ENCODE results near the gene OCRL.

OCRL gene

DNA sequence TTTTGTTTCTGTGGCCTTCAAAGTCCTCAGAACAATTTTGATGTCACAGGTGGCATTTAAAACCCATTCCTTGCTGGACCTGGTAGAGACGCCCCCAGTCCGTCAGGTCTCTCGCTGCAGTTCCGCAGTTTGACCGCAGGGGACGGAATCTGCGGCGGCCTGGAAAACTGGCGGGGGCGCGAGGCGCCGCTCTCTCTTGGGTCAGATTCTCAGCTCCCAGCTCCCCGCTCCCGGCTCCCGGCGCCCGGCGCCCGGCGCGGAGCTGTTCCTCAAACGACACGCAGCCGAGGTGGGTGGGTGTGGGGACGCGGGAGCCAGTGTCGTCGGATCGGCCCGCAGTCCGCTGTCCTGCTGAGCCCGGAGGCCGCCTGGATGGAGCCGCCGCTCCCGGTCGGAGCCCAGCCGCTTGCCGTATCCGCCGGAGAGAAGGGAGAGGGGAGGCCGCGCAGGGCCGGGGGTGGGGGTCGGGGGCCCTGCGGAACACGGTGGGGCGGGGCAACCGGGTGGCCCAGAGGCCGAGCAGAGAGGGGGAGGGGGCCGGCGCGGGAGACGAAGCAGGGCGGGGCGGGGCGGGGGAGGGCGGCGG lies at the start of gene OCRL:
OCRL (plus strand) TSS at position 192 of the 586 bp plus-strand sequence; CDS start at position 373, 181 bp downstream.
- peak; percentile 46 for DNase-seq

DNA sequence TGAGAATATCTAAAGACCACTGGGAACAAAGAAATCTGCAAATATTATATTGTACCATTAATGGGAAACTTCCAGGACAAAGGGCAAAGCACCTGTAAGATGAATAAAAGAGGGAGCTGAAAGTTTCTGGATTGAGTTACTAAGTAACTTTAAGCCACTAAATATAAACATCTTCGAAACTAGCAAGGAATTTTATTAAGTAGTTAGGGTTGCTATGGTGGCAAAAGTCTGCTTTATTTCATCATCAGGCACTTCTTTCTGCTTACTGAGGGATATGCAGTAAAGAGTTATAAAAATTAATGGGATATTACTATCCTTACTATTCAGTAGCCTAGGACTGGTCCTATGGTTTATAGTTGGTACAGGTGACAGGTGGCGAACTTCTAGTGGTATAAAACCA lies 49.7 kb upstream of the OCRL start:
- DNase-seq: no peak

GRCh38 chrX:129493643-129494042 lies 46.4 kb upstream of the OCRL start:
- no peak for DNase-seq

DNA sequence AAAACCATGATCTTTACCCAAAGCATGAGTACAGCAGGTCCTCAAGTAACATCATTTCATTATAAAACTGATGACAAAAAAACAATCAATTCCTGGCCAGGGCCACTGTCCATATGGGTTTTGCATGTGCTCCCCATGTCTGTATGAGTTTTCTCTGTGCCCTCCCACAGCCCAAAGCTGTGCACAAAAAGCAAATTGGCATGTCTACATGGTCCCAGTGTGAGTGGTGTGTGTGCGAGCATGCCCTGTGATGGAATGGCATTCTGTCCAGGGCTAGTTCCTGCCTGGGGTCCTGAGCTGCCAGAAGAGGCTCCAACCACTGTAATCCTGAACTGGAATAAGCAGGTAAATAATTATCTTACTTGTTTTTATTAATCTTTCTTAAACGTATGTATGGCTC lies 45.2 kb upstream of the OCRL start:
- DNase-seq: no peak

- no peak for DNase-seq
These were observed 44.2 kb upstream of the OCRL start for GRCh38 chrX:129495900-129496299.

- DNase-seq: no peak
These were observed 43.4 kb upstream of the OCRL start for GRCh38 chrX:129496625-129497024.

- DNase-seq: no peak
These were observed 42.8 kb upstream of the OCRL start for GRCh38 chrX:129497146-129497843.

DNA sequence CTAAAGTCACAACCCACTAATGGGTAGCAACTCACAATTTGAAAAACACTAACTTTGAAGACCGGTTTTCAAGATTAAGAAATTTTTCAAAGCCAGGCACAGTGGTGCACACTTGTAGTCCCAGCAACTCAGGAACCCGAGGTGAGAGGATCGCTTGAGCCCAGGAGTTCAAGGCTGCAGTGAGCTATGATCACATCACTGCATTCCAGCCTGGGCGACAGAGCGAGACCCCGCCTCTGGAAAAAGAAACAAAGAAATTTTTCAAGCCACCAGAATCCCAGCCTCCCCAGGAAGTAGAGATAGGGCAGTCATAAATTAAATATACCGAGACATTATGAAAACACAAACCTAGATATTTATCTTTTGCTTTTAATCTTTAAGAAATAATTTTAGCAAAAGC lies 29.7 kb upstream of the OCRL start:
- DNase-seq: no peak

DNA sequence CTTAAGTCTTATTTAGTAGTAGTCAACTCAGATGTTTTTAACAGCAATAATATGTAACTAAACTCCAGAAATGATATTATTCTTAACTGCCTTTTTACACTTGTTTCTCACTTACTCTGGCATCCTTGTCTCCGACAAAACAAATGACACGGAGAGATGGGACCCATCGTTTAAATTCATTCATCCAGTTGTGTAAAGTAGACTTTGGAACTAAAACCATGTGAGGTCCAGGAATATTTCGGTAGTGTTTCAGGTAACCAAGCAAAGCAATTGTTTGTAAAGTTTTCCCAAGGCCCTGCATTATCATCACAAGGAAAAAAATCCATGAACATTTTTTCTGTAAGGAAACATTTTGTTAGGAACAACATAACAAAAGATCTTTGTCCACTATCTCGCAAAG lies 28.4 kb upstream of the OCRL start:
- no peak for DNase-seq

DNA sequence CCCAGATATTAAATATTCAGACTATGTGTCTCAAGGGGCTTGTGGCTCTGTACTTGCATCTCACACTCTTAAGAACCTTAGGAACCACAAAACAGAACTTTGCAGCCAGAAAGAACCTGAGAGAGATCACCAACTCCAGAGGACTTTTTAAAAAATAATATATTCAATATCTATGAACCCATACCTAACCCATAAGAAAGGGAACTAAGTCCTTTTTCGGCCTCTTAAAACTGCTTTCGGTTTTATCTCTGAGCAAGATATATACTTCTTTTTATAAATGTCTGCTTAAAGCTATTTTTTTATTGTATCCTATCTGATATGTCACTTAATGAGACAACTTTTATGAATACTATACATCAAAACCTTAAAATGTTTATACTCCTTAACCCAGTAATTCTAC lies 27.6 kb upstream of the OCRL start:
- no peak for DNase-seq

GRCh38 chrX:129516402-129516801 lies 23.7 kb upstream of the OCRL start:
- no peak for DNase-seq

- DNase-seq: no peak
These were observed 19.9 kb upstream of the OCRL start for GRCh38 chrX:129520151-129520550.

DNA sequence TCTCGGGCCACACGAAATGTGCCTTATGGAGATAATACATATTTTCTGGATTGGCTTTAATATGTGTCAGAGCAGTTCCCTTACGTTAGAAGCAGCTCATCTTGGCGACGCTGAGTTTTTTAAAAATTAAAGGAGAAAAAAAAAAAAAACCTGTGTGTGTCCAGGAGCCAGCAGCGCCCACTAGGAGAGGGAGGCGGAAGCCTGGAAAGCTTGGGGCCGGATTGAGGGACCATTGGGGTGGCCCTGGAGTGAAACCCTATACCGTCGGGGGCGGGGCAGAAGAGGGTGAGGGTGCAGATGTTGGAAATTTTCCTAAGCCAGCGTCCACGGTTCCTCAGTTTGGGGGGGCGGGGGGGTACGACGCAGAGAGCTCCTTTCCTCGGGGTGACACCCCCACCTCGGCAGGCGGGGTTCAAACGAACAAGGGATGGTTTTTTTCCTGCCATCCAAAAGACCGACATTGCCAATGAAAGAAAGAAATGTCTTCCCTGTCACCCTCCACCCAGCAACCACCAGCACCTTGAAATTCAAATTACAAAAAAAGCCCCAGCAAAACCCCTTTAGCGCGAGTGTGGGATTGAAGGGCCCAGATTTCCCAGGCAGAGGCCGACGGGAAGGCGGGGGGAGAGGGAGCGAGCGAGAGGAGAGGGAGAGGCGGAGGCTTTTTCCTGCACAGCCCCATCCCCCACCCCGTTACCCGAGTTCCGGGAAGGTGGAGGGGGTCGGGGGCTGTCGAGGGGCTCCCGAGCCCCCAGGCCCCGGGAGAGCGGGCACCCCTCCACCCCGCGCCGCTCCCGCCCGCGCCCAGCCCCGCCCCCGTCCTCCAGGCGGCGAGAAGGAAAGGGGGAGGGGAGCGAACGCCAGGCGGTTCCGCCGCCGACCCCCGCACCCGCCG lies 17.6 kb upstream of the OCRL start:
- peak; percentile 34 for DNase-seq

DNA sequence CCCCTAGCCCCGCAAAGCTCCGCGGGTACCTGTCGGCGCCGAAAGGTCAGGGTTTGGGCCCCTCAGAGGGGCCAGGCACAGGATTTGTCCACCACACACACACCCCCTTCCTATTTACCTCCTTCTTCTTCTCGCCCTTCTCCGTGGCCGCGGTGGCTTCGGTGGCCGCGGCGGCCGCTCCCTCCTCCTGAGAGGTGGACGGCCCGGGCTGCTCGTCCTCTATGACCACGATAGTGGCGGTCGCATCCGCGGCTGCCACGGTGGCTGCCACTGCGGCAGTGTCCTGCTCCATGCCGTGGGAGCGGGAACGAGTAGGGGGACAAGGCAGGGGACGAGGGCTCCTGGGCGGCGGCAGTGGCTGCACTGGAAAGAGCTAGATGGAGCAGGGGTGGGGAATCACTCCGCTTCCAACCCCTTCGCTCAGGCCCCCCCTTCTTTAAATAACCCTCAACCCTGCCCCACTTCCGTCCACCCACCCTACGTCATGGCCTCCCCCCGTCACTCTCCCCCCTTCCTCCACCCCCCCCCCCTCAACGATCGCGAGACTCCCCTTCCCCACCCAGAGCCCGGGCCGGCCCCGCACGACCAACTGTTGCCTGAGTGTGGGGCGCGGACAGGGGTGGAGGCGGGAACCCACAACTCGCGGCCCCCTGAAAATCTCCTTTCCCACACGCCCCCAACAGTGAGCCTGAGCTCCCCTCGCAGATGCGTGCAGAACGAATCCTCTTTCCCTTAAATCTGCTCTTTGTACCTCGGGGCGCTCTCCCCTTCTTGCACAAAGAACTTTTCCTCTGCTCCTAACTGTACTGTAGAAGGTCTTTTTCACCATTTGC lies 16.8 kb upstream of the OCRL start, which contains the start of gene SMARCA1:
SMARCA1 (minus strand) TSS at position 412 of the 833 bp plus-strand sequence; CDS start at position 292, 120 bp downstream.
- peak; percentile 11 for DNase-seq

GRCh38 chrX:129524250-129524850 lies 15.7 kb upstream of the OCRL start:
- DNase-seq: no peak

DNA sequence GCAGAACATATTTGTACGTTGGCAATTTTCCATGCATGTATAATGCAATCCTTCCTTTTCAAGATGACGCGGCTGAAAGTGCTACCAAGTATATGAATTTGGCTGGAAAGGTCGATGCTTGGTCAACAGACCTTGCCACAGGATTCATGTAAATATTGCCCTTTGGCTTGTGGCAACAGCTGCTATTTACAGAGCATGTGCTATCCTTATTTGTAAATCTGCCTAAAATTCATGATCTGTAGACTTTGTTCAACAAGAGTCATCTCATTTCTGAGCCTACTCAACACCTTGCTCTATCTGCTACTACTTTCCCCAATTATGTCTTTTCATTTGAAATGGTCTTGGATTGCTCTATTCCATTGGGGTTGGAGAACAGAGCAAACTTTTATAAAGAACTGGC lies 14.9 kb upstream of the OCRL start:
- no peak for DNase-seq

GRCh38 chrX:129525896-129526295 lies 14.2 kb upstream of the OCRL start:
- DNase-seq: no peak

DNA sequence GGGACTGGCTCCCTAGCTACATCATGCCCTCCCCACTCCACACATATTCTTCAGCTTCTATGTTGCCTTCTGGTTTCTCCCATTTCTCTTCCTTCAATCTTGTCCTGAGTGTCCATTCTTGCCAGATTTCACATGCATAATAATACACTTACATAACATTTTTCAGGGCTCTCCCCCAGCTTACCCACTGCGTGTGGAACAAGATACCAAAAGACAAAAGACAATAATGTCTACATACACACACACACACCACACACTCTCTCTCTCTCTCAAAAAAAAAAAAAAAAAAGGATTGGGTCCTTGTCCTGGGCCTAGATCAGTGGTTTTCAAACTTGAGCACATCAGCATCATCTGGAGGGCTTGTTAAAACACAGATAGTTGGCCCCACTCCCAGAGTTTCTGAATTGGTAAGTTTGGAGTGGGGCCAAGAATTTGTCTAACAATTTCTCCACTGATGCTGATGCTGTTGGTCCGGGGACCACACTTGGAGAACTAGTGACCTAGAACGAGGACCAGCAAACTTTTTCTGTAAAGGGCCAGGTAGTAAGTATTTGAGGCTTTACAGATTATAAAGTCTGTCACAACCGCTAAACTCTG lies 10.3 kb upstream of the OCRL start:
- DNase-seq: peak; percentile 31

- no peak for DNase-seq
These were observed 9.6 kb upstream of the OCRL start for GRCh38 chrX:129530410-129530809.

DNA sequence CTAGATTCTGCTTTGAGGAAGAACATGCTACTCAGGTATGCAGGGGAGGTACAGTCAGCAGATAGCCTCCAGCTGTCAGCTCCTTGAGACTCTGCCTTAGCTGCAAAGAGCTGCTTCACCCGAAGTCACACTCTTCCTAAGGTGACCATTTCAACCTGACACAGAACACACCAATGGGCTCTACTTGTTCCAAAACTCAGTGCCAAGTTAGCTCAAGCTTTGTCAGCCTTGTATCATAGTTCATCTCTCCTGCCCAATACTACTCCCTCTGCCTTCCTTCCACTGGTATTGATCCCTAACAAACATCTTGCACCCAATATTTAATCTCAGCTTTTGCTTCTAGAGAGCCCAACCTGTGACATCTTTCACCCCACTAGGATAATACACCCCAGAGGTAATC lies 8.9 kb upstream of the OCRL start:
- DNase-seq: no peak

GRCh38 chrX:129534816-129535578 lies 5.1 kb upstream of the OCRL start:
- no peak for DNase-seq
